Measurements from ENCODE around the gene HGF. TPM values are rescaled to one million over a fixed set of nuclear protein-coding genes. Genes with fewer than 3 reads are reported as not detected.

Gene HGF
- total RNA-seq, 1 donor from 2014 or later, result 0.14 TPM

- no peaks in the 10 kb centered on the region for H3K36me3 Mint-ChIP-seq (ENCODE audit: low read depth)
- no peak overlapping the region for H3K27ac Mint-ChIP-seq (ENCODE audit: unreplicated experiment)
- no peaks in the 10 kb centered on the region for H3K27me3 Mint-ChIP-seq (ENCODE audit: low read depth)
- TF ChIP-seq CTCF (conservative IDR thresholded peaks at IDR 0.05), result no peak
- no peaks in the 10 kb centered on the region for H3K9me3 Mint-ChIP-seq
- DNase-seq (ENCODE audit: low read depth, low spot score), result no peak
- no peak overlapping the region for H3K4me3 Mint-ChIP-seq
- H3K4me1 Mint-ChIP-seq, result no peaks in the 10 kb centered on the region
These were observed 24.2 kb downstream of the HGF start for GRCh38 chr7:81745637-81746036.

GRCh38 chr7:81744389-81744788 is 25.5 kb downstream of the HGF start:
- no peaks in the 10 kb centered on the region for H3K36me3 Mint-ChIP-seq (ENCODE audit: low read depth)
- no peaks in the 10 kb centered on the region for H3K9me3 Mint-ChIP-seq

GRCh38 chr7:81743665-81744064 is 26.2 kb downstream of the HGF start:
- H3K27ac Mint-ChIP-seq (ENCODE audit: unreplicated experiment), result no peak overlapping the region

More at GRCh38 chr7:81744389-81744788, 25.5 kb downstream of the HGF start:
- Mint-ChIP-seq H3K27ac (ENCODE audit: unreplicated experiment) (no peak overlapping the region), H3K4me3 (no peak overlapping the region), H3K4me1 (no peaks in the 10 kb centered on the region), H3K27me3 (ENCODE audit: low read depth) (no peaks in the 10 kb centered on the region)
- TF ChIP-seq CTCF (conservative IDR thresholded peaks at IDR 0.05), result no peak
- DNase-seq (ENCODE audit: low read depth, low spot score), result no peak

GRCh38 chr7:81743201-81743600 is 26.6 kb downstream of the HGF start:
- Mint-ChIP-seq H3K27ac (ENCODE audit: unreplicated experiment) (no peak overlapping the region), H3K27me3 (ENCODE audit: low read depth) (no peaks in the 10 kb centered on the region), H3K4me3 (no peak overlapping the region), H3K4me1 (no peaks in the 10 kb centered on the region), H3K9me3 (no peaks in the 10 kb centered on the region), H3K36me3 (ENCODE audit: low read depth) (no peaks in the 10 kb centered on the region)
- DNase-seq (ENCODE audit: low read depth, low spot score), result no peak
- no peak for TF ChIP-seq CTCF (conservative IDR thresholded peaks at IDR 0.05)

More at GRCh38 chr7:81743665-81744064, 26.2 kb downstream of the HGF start:
- Mint-ChIP-seq H3K27me3 (ENCODE audit: low read depth) (no peaks in the 10 kb centered on the region), H3K36me3 (ENCODE audit: low read depth) (no peaks in the 10 kb centered on the region), H3K4me1 (no peaks in the 10 kb centered on the region), H3K4me3 (no peak overlapping the region), H3K9me3 (no peaks in the 10 kb centered on the region)
- TF ChIP-seq CTCF (conservative IDR thresholded peaks at IDR 0.05), result no peak
- DNase-seq (ENCODE audit: low read depth, low spot score), result no peak

GRCh38 chr7:81740403-81740802 is 29.4 kb downstream of the HGF start:
- no peak overlapping the region for H3K4me3 Mint-ChIP-seq
- no peak for DNase-seq (ENCODE audit: low read depth, low spot score)
- TF ChIP-seq CTCF (conservative IDR thresholded peaks at IDR 0.05), result no peak
- no peaks in the 10 kb centered on the region for H3K9me3 Mint-ChIP-seq
- H3K4me1 Mint-ChIP-seq, result no peaks in the 10 kb centered on the region
- no peaks in the 10 kb centered on the region for H3K36me3 Mint-ChIP-seq (ENCODE audit: low read depth)
- no peak overlapping the region for H3K27ac Mint-ChIP-seq (ENCODE audit: unreplicated experiment)
- H3K27me3 Mint-ChIP-seq (ENCODE audit: low read depth), result no peaks in the 10 kb centered on the region

GRCh38 chr7:81736091-81736490 is 33.8 kb downstream of the HGF start:
- H3K27ac Mint-ChIP-seq (ENCODE audit: unreplicated experiment), result no peak overlapping the region
- no peaks in the 10 kb centered on the region for H3K4me1 Mint-ChIP-seq
- H3K27me3 Mint-ChIP-seq (ENCODE audit: low read depth), result no peaks in the 10 kb centered on the region
- H3K4me3 Mint-ChIP-seq, result no peak overlapping the region
- no peaks in the 10 kb centered on the region for H3K9me3 Mint-ChIP-seq
- no peak for TF ChIP-seq CTCF (conservative IDR thresholded peaks at IDR 0.05)
- no peak for DNase-seq (ENCODE audit: low read depth, low spot score)
- H3K36me3 Mint-ChIP-seq (ENCODE audit: low read depth), result no peaks in the 10 kb centered on the region

All from neural crest cell (in vitro differentiated cells).